Measurements from ENCODE around the gene HMSD.

DNA sequence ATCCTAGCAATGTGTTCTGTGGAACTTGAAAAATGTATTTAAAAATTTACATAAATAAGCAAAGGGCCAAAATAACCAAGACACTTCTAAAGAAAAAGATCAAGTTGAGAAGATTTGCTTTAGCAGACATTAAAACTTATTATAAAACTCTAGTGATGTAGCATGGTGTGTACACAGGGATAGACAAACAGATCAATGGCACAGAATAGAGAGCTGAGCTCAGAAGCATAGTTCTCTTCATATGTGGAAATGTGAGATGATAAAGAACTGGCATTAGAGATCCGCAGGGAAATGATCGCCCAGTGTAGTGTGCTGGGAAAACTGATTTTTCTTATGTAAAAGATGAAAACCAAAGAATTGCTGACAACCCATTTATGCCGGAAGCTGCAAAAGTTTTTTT, 60.2 kb downstream of the HMSD start:
- TF ChIP-seq, protein P1, sequence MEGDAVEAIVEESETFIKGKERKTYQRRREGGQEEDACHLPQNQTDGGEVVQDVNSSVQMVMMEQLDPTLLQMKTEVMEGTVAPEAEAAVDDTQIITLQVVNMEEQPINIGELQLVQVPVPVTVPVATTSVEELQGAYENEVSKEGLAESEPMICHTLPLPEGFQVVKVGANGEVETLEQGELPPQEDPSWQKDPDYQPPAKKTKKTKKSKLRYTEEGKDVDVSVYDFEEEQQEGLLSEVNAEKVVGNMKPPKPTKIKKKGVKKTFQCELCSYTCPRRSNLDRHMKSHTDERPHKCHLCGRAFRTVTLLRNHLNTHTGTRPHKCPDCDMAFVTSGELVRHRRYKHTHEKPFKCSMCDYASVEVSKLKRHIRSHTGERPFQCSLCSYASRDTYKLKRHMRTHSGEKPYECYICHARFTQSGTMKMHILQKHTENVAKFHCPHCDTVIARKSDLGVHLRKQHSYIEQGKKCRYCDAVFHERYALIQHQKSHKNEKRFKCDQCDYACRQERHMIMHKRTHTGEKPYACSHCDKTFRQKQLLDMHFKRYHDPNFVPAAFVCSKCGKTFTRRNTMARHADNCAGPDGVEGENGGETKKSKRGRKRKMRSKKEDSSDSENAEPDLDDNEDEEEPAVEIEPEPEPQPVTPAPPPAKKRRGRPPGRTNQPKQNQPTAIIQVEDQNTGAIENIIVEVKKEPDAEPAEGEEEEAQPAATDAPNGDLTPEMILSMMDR (IDR thresholded peaks at IDR 0.05; ENCODE audit: poor library complexity) = no peak
- TF ChIP-seq EZH2phosphoT487 (IDR thresholded peaks at IDR 0.05; ENCODE audit: low read depth, severe bottlenecking, unreplicated experiment) (no peak), EZH2 (IDR thresholded peaks at IDR 0.05; ENCODE audit: borderline replicate concordance) (no peak)

All from hepatocyte (in vitro differentiated cells).